CD4-positive, CD25-positive, alpha-beta regulatory T cell (primary cell): ENCODE results near the gene NUDT4. TPM values are rescaled to one million over a fixed set of nuclear protein-coding genes. Genes with fewer than 3 reads are reported as not detected.

Experiments used
- ATAC-seq, 2 donors: fragments of 150-1000 bp; cut with Tn5 transposase; one replicate each; pipeline ENCODE4 v1.10.0; 2021; ENCODE audit warnings: low read depth in 2 of 2, moderate number of reproducible peaks in 2 of 2, moderate library complexity in 1 of 2
- DNase-seq, 3 donors: peaks; one replicate each; pipeline versions ENCODE4 v3.0.0 to v3.0.0-alpha.2; 2012 to 2022; ENCODE audit warnings: mixed read lengths in 1 of 3
- H3K27ac ChIP-seq: one replicate; pipeline ENCODE4 v1.7.0; 2013; ENCODE audit warnings: mild to moderate bottlenecking, low read length; ENCODE audit not compliant: insufficient read depth, poor library complexity, severe bottlenecking
- H3K27me3 ChIP-seq: one replicate; pipeline ENCODE4 v1.7.0; 2013; ENCODE audit warnings: low read length; ENCODE audit not compliant: control insufficient read depth, insufficient read depth
- H3K36me3 ChIP-seq: one replicate; pipeline ENCODE4 v1.7.0; 2013; ENCODE audit warnings: mild to moderate bottlenecking, low read length, moderate library complexity; ENCODE audit not compliant: control insufficient read depth, insufficient read depth
- H3K4me1 ChIP-seq: 2 replicates; pipeline ENCODE4 v1.7.0; 2013; ENCODE audit warnings: mild to moderate bottlenecking, low read length; ENCODE audit not compliant: insufficient read depth, control insufficient read depth, poor library complexity, severe bottlenecking
- H3K4me3 ChIP-seq: one replicate; pipeline ENCODE4 v1.7.0; 2013; ENCODE audit warnings: low read depth, mild to moderate bottlenecking, low read length, moderate library complexity
- H3K9me3 ChIP-seq, 2 experiments: 1 replicate in 1 of 2; 2 replicates in 1 of 2; pipeline ENCODE4 v1.7.0; 2013; ENCODE audit warnings: low read length in 2 of 2, mild to moderate bottlenecking in 1 of 2, moderate library complexity in 1 of 2; ENCODE audit not compliant: control insufficient read depth in 2 of 2
- H3K27ac Mint-ChIP-seq, 3 donors: one replicate each; pipeline ENCODE4 v1.8.0; 2020 to 2022; ENCODE audit warnings: mild to moderate bottlenecking in 3 of 3, mixed read lengths in 3 of 3, moderate library complexity in 2 of 3
- H3K27me3 Mint-ChIP-seq: one replicate; pipeline ENCODE4 v1.8.0; 2022; ENCODE audit warnings: mild to moderate bottlenecking, mixed read lengths
- H3K36me3 Mint-ChIP-seq: one replicate; pipeline ENCODE4 v1.8.0; 2020; ENCODE audit warnings: mixed read lengths
- H3K4me1 Mint-ChIP-seq, 4 donors: one replicate each; pipeline ENCODE4 v1.8.0; 2020 to 2022; ENCODE audit warnings: mixed read lengths in 4 of 4, mild to moderate bottlenecking in 1 of 4
- H3K4me3 Mint-ChIP-seq, 4 donors: one replicate each; pipeline ENCODE4 v1.8.0; 2020 to 2022; ENCODE audit warnings: mild to moderate bottlenecking in 4 of 4, mixed read lengths in 4 of 4, moderate library complexity in 3 of 4
- H3K9me3 Mint-ChIP-seq, 7 donors: one replicate each; pipeline ENCODE4 v1.8.0; 2020 to 2022; ENCODE audit warnings: mixed read lengths in 7 of 7, mild to moderate bottlenecking in 3 of 7, moderate library complexity in 2 of 7
- polyA plus RNA-seq, 4 donors: library from polyadenylated mRNA; unstranded; fragments of 300-500 nt; fragmentation: Illumina TruSeq; gene quantifications; one replicate each; pipeline ENCODE4 v1.2.3, GENCODE V29; 2021
- total RNA-seq: library from RNA; stranded (reverse); gene quantifications from one replicate; pipeline ENCODE4 v1.2.3, GENCODE V29; 2022

The NUDT4 gene
- total and polyA plus RNA-seq, 5 donors from 2014 or later = 36.7 to 78.2 (median 45.9) TPM

DNA sequence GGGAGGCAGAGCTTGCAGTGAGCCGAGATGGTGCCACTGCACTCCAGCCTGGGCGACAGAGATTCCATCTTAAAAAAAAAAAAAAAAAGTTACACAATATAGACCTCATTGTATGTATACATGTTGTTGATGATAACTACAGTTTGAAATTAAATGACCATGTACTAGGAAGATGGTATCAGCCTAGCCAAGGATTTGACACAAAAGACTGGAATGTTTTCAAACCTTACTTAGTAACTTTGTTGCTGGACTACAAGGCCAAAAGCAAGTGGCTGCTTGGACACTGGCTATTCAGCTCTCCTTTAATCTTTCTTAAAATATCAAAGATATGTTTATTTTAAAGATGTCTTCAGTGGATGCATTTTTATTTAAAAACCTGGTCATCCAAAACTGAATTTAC is 18.9 kb upstream of the NUDT4 start:
- Histone ChIP-seq H3K4me3 (no peak overlapping the region), H3K4me1 (no peaks in the 10 kb centered on the region), H3K36me3 (no peaks in the 10 kb centered on the region), H3K27ac (no peak overlapping the region), H3K9me3 (no peaks in the 10 kb centered on the region), H3K27me3 (no peaks in the 10 kb centered on the region)
- Mint-ChIP-seq H3K27ac (no peak overlapping the region), H3K27me3 (no peaks in the 10 kb centered on the region), H3K36me3 (no peaks in the 10 kb centered on the region), H3K4me3 (no peak overlapping the region), H3K9me3 (peaks cover 0 to 2% (median 0%) of the 10 kb centered on the region in 7 donors), H3K4me1 (peaks cover 0 to 7% (median 4%) of the 10 kb centered on the region in 4 donors)
- no peak for ATAC-seq
- no peak for DNase-seq

DNA sequence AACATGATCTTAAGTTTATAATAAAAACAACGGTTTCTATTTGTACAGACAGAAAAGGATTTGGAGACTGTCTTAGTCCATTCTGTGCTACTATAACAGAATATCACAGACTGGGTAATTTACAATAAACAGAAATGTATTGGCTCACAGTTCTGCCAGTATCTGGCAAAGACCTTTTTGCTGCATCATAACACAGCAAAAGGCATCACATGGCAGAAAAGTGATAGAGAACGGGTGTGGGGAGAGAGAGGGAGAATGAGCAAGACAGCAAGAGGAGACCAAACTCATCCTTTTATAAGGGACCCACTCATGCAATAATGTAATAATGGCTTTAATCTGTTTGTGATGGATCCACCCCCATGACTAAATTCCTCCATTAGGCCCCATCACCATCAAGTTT is 17.0 kb upstream of the NUDT4 start:
- Histone ChIP-seq H3K4me1 (peaks cover 3% of the 10 kb centered on the region), H3K4me3 (no peak overlapping the region), H3K27me3 (no peaks in the 10 kb centered on the region), H3K27ac (no peak overlapping the region), H3K9me3 (no peaks in the 10 kb centered on the region), H3K36me3 (no peaks in the 10 kb centered on the region)
- no peak overlapping the region for H3K27ac Mint-ChIP-seq
- ATAC-seq (no peak), DNase-seq (no peak)
- peaks cover 0 to 15% (median 9%) of the 10 kb centered on the region in 4 donors for H3K4me1 Mint-ChIP-seq
- H3K27me3 Mint-ChIP-seq = no peaks in the 10 kb centered on the region
- H3K4me3 Mint-ChIP-seq = no peak overlapping the region
- peaks cover 0 to 2% (median 0%) of the 10 kb centered on the region in 7 donors for H3K9me3 Mint-ChIP-seq
- H3K36me3 Mint-ChIP-seq = no peaks in the 10 kb centered on the region

DNA sequence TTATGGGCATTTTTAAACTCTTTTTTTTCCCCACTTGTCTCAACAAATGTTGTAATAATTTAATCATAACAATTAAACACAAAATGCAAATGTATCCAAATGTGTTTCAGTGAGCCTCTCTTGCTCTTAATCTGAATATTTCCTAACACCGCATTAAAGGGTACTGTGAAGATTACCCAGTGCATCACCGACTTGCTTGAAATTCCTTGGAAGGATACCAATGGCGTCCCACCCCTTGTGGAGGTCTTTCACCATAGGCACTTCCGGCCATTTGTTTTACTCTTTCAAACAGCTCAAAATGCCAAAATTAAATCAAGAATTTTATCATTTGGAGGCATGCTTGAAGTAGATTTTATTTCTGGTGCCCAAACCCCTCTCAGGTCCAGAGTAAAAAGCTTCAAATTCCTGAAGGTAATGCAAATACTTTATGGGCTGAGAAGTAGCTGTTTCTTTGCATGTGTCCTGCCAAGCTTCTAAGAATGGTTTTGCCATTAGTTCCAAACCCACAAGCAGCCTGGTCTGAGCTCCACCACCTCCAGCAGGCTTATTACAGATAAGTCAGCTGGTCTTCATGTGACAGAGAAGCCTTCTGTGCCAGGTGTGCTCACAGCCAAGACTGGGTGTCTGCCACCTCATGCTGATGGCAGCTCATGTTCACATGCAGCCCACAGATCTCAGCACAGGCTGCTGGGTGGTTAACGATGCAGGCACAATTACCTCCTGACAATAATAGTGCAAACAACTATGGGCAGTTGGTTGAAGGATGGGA is 16.4 kb upstream of the NUDT4 start:
- Histone ChIP-seq H3K27me3 (no peaks in the 10 kb centered on the region), H3K9me3 (no peaks in the 10 kb centered on the region), H3K4me3 (no peak overlapping the region), H3K27ac (no peak overlapping the region), H3K36me3 (no peaks in the 10 kb centered on the region), H3K4me1 (peaks cover 3% of the 10 kb centered on the region)
- Mint-ChIP-seq H3K9me3 (peaks cover 0 to 2% (median 0%) of the 10 kb centered on the region in 7 donors), H3K27ac (peak overlapping the region in 1 of 3 donors; percentile 34), H3K4me1 (peaks cover 0 to 15% (median 9%) of the 10 kb centered on the region in 4 donors), H3K36me3 (no peaks in the 10 kb centered on the region), H3K27me3 (no peaks in the 10 kb centered on the region), H3K4me3 (no peak overlapping the region)
- ATAC-seq (no peak), DNase-seq (no peak)

DNA sequence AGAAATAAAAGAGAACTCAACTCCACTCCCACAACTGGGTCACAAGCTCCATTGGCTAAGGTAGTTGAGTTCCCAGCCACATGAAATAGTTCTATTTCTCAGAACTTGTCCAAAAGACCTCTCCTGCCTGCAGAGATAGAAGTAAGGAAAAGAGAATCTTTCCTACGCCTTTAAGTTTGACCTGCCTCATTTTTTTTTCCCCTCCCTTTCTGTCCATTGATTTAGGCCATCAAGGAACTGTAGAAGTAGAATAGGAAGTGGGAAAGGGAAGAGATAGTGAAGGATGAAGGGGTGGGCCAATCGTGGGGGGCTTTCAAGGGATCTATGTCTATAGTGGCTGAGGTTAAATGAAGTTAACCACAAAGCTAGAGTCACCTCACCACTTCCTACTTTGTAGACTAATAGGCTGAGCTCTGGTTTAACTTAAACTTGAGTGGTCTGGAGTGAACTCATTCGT is 13.9 kb upstream of the NUDT4 start:
- peaks cover 0 to 2% (median 0%) of the 10 kb centered on the region in 7 donors for H3K9me3 Mint-ChIP-seq
- H3K36me3 ChIP-seq = no peaks in the 10 kb centered on the region
- H3K4me1 ChIP-seq = peaks cover 3% of the 10 kb centered on the region
- ATAC-seq (peak; percentile 67 to 75), DNase-seq (peak in 1 of 3 donors; percentile 53)
- no peak overlapping the region for H3K4me3 Mint-ChIP-seq
- H3K4me1 Mint-ChIP-seq = peaks cover 0 to 15% (median 9%) of the 10 kb centered on the region in 4 donors
- H3K36me3 Mint-ChIP-seq = no peaks in the 10 kb centered on the region
- no peak overlapping the region for H3K27ac ChIP-seq
- H3K27me3 ChIP-seq = no peaks in the 10 kb centered on the region
- no peak overlapping the region for H3K27ac Mint-ChIP-seq
- H3K27me3 Mint-ChIP-seq = peaks cover 3% of the 10 kb centered on the region
- H3K4me3 ChIP-seq = no peak overlapping the region
- H3K9me3 ChIP-seq = no peaks in the 10 kb centered on the region

DNA sequence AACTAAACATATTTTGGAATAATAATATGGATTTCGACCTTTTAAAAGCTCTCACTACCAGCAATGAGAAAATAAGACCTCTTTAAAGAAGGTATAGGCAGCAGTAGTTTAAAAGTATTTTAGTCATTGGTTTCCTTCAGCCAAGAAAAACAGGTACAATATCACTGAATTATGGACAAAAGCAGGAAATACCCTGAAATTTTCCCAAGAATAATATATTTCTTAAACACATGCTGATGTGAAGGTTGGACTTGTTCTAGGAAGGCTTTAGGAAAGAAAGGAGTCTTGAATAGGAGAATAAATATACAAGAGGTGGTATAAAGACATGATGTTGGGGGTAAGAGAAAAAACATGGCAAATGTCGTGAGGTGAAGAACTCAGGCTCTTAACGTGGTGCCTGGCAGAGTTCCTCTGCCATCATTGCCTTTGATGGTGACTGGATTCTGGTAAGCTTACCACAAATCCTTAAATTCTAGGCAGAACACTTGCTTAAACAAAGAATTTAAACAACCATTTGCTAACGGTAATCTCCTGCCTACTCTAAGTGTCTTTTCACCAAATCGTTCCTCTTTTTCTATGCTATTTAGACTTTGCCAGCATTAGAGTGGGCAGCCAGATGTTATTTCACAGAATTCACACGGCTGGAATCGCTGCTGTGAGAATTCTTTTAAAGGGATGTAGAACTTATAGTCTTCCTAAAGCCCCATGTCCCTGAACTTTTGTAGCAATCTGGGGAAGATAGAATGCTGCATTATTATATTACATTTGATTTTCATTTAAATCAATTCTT is 11.9 kb upstream of the NUDT4 start:
- Histone ChIP-seq H3K4me3 (no peak overlapping the region), H3K27ac (no peak overlapping the region), H3K4me1 (peaks cover 3% of the 10 kb centered on the region), H3K36me3 (no peaks in the 10 kb centered on the region), H3K9me3 (no peaks in the 10 kb centered on the region), H3K27me3 (no peaks in the 10 kb centered on the region)
- Mint-ChIP-seq H3K4me3 (no peak overlapping the region), H3K27me3 (peaks cover 12% of the 10 kb centered on the region), H3K9me3 (no peaks in the 10 kb centered on the region), H3K27ac (no peak overlapping the region), H3K36me3 (no peaks in the 10 kb centered on the region), H3K4me1 (peaks cover 0 to 11% (median 9%) of the 10 kb centered on the region in 4 donors)
- no peak for ATAC-seq
- no peak for DNase-seq

DNA sequence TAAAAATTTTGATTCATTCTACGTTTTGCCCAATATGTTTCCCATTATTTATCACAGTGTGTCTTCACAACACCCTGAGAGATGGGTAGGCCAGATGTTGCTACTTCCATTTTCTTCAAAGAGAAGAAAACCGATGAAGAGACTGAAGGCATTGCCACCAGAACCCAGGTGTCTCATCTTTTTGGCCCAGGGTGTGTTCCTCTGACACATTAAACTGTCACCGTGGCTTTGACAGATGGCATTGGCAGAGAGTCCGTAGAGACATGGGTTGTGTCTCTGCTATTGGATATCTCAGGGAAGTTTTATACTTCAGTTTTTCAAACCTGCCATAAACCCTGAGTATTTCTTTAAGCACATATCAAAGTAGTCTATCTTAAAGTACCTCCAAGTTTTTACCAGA is 11.3 kb upstream of the NUDT4 start:
- Mint-ChIP-seq H3K36me3 (no peaks in the 10 kb centered on the region), H3K4me3 (no peak overlapping the region), H3K4me1 (peaks cover 0 to 11% (median 8%) of the 10 kb centered on the region in 4 donors), H3K27me3 (peaks cover 12% of the 10 kb centered on the region), H3K27ac (no peak overlapping the region), H3K9me3 (no peaks in the 10 kb centered on the region)
- DNase-seq (no peak), ATAC-seq (no peak)
- H3K27ac ChIP-seq = no peak overlapping the region
- peaks cover 3% of the 10 kb centered on the region for H3K4me1 ChIP-seq
- no peaks in the 10 kb centered on the region for H3K9me3 ChIP-seq
- no peak overlapping the region for H3K4me3 ChIP-seq
- H3K36me3 ChIP-seq = no peaks in the 10 kb centered on the region
- H3K27me3 ChIP-seq = no peaks in the 10 kb centered on the region

DNA sequence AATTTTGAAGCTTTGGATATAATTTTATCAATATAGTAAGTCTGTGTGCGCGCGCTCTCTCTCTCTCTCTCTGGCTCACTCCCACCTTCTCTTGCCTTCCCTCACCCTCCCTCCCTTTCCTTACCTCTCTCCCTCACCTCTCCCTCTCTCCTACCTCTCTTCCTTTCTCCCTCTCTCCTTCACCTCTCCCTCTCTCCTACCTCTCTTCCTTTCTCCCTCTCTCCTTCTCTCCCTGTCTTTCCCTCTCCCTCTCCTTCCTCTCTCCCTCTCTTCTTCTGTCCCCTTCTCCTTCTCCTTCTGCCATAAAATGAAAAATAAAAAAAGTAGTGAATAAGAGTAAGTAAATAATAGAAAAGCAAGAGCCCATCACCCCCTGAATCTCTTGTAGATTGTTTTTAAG is 9.0 kb upstream of the NUDT4 start:
- Mint-ChIP-seq H3K9me3 (no peaks in the 10 kb centered on the region), H3K4me3 (no peak overlapping the region), H3K36me3 (no peaks in the 10 kb centered on the region), H3K4me1 (peaks cover 2 to 8% (median 5%) of the 10 kb centered on the region in 4 donors), H3K27me3 (peaks cover 21% of the 10 kb centered on the region), H3K27ac (no peak overlapping the region)
- no peaks in the 10 kb centered on the region for H3K9me3 ChIP-seq
- no peaks in the 10 kb centered on the region for H3K36me3 ChIP-seq
- ATAC-seq = no peak
- peaks cover 2% of the 10 kb centered on the region for H3K27me3 ChIP-seq
- H3K27ac ChIP-seq = no peak overlapping the region
- H3K4me3 ChIP-seq = no peak overlapping the region
- DNase-seq = no peak
- H3K4me1 ChIP-seq = peaks cover 3% of the 10 kb centered on the region
